Chondrocyte (in vitro differentiated cells): ENCODE measurements around the gene ACOX1. TPM values are rescaled to one million over a fixed set of nuclear protein-coding genes. Genes with fewer than 3 reads are reported as not detected.

Experiments used
- DNase-seq: peaks from one replicate; pipeline ENCODE4 v3.0.0; 2021; ENCODE audit warnings: mixed read lengths, low spot score
- H3K27ac Mint-ChIP-seq: one replicate; pipeline ENCODE4 v1.8.0; 2021; ENCODE audit warnings: mild to moderate bottlenecking, moderate library complexity, mixed read lengths; ENCODE audit not compliant: unreplicated experiment
- H3K27me3 Mint-ChIP-seq: 2 replicates; pipeline ENCODE4 v1.8.0; 2021; ENCODE audit warnings: low read depth, mixed read lengths
- H3K36me3 Mint-ChIP-seq: 2 replicates; pipeline ENCODE4 v1.8.0; 2021; ENCODE audit warnings: low read depth, mixed read lengths
- H3K4me1 Mint-ChIP-seq: 2 replicates; pipeline ENCODE4 v1.8.0; 2021; ENCODE audit warnings: low read depth, mild to moderate bottlenecking, mixed read lengths
- H3K4me3 Mint-ChIP-seq: one replicate; pipeline ENCODE4 v1.8.0; 2021; ENCODE audit warnings: mild to moderate bottlenecking, moderate library complexity, mixed read lengths; ENCODE audit not compliant: unreplicated experiment
- H3K9me3 Mint-ChIP-seq: 2 replicates; pipeline ENCODE4 v1.8.0; 2021; ENCODE audit warnings: low read depth, mixed read lengths
- total RNA-seq: library from RNA; stranded (reverse); gene quantifications from 3 replicates; pipeline ENCODE4 v1.2.1, GENCODE V29; 2021
- TF ChIP-seq, protein P1 (sequence below): fragments of 200-600 bp; sonication (generic); IDR thresholded peaks from 2 replicates; pipeline ENCODE4 v1.5.0; 2021; ENCODE audit warnings: antibody characterized with exemption, mild to moderate bottlenecking, moderate library complexity

ACOX1 gene
- total RNA-seq, 1 donor from 2014 or later, result 50.2 TPM

DNA sequence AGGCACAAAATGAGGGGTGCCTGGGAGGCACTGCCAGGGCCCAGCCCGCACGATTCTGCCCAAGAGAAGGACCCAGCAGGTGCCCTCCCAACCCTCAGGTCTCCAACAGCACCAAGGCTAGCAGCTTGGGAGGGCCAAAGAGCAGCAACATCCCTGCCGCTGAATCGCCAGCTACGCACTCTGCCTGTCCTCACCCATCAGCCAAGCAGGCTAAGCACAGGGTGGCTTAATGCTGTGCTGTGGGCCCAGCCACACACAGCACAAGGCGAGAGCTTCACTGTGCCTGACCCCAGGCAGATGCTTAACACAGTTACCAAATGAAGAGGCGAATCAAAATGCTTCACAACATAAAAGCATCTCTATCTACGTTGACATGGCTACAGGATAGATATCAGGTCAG, 63.7 kb downstream of the ACOX1 start:
- TF ChIP-seq, protein P1, sequence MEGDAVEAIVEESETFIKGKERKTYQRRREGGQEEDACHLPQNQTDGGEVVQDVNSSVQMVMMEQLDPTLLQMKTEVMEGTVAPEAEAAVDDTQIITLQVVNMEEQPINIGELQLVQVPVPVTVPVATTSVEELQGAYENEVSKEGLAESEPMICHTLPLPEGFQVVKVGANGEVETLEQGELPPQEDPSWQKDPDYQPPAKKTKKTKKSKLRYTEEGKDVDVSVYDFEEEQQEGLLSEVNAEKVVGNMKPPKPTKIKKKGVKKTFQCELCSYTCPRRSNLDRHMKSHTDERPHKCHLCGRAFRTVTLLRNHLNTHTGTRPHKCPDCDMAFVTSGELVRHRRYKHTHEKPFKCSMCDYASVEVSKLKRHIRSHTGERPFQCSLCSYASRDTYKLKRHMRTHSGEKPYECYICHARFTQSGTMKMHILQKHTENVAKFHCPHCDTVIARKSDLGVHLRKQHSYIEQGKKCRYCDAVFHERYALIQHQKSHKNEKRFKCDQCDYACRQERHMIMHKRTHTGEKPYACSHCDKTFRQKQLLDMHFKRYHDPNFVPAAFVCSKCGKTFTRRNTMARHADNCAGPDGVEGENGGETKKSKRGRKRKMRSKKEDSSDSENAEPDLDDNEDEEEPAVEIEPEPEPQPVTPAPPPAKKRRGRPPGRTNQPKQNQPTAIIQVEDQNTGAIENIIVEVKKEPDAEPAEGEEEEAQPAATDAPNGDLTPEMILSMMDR, result no peak
- H3K9me3 Mint-ChIP-seq, result no peaks in the 10 kb centered on the region
- DNase-seq, result no peak
- H3K27ac Mint-ChIP-seq, result no peak overlapping the region
- no peaks in the 10 kb centered on the region for H3K4me1 Mint-ChIP-seq
- H3K27me3 Mint-ChIP-seq, result no peaks in the 10 kb centered on the region
- H3K4me3 Mint-ChIP-seq, result no peak overlapping the region
- peaks cover 16% of the 10 kb centered on the region for H3K36me3 Mint-ChIP-seq

DNA sequence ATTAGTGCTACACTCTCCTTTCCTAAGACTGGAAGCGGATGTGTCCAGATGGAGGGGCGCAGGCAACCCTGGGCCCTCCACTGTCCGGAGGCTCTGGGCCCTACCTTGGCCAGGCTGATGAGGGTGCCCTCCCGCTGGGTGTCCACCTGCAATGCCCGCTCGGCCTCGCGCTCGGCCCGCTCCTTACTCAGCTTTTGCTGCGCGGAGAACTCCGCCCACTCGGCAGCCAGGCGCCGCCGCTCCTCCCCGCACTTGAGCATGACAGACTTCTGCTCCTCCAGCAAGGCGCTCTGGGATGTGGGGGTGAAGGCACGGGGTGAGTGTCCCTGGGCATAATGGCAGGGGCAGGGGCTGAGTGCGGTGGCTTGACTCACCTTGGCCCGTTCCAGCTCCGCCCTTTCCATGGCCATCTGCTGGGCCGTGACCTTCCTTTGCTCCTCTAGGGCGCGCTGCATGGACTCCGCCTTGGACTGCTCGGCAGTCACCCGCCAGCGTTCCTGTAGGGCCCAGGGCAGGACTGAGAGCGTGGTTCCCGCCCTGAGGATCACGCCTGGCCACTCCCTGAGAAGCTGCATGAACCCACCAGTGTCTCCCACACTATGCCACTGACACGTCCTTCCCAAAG, 64.2 kb downstream of the ACOX1 start:
- Mint-ChIP-seq H3K27ac (no peak overlapping the region), H3K27me3 (no peaks in the 10 kb centered on the region), H3K4me1 (no peaks in the 10 kb centered on the region), H3K9me3 (no peaks in the 10 kb centered on the region), H3K4me3 (no peak overlapping the region), H3K36me3 (peaks cover 16% of the 10 kb centered on the region)
- DNase-seq, result no peak
- TF ChIP-seq, protein P1, result no peak

DNA sequence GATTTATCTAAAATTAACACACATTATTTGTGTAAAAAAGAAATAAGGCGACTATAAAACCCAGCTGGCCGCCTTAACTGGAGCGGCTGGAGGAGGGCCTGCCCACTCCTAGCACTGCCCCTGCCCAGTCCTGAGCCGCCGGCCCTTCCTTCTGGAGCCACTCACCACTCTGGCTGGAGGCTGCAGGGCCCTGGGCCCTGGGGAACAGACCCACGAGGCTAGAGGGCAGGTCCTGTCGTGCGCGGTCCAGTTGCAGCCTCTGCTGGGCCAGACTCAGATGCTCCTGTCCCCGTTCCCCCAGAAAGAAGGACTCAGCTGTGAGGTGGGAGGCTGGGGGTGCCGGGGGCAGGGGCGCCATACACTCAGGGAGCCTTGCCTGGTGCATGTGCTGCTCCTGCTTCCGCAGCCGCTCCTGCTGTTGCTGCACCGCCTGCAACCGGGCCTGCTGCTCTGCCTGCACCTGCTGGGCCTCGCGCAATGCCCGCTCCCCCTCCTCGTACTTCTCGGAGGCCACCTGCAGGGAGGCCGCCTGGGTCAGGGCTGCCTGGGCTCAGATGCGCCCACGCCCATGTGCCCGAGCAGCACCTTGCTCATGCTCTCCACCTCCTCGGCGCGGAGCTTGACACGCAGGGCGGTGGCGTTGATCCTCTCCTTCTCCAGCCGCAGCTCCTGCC, 65.3 kb downstream of the ACOX1 start:
- TF ChIP-seq, protein P1, result no peak
- no peak overlapping the region for H3K4me3 Mint-ChIP-seq
- no peak overlapping the region for H3K27ac Mint-ChIP-seq
- no peaks in the 10 kb centered on the region for H3K4me1 Mint-ChIP-seq
- no peak for DNase-seq
- H3K9me3 Mint-ChIP-seq, result no peaks in the 10 kb centered on the region
- peaks cover 12% of the 10 kb centered on the region for H3K36me3 Mint-ChIP-seq
- no peaks in the 10 kb centered on the region for H3K27me3 Mint-ChIP-seq

DNA sequence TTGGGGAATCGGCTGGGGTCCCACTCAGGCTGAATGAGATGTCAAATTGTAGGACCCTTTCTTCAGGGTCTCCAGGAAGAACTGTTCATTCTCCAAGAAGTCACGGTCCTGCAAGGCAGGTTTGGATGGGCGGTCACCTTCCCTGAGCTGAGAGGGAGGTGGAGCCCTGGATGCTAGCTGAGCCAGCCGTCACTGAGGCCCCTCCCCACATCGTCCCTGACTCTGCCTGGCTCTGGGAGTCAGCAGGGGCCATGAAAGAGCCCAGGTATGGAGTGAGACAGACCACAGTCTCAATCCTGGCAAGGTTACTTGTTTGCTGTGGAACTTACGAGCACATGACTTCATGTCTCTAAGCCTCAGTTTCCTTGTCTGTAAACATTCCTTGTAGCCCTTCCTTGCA, 68.3 kb downstream of the ACOX1 start:
- DNase-seq, result no peak
- H3K27ac Mint-ChIP-seq, result no peak overlapping the region
- no peaks in the 10 kb centered on the region for H3K9me3 Mint-ChIP-seq
- no peaks in the 10 kb centered on the region for H3K27me3 Mint-ChIP-seq
- TF ChIP-seq, protein P1, result no peak
- H3K4me3 Mint-ChIP-seq, result no peak overlapping the region
- no peaks in the 10 kb centered on the region for H3K4me1 Mint-ChIP-seq
- peaks cover 9% of the 10 kb centered on the region for H3K36me3 Mint-ChIP-seq

DNA sequence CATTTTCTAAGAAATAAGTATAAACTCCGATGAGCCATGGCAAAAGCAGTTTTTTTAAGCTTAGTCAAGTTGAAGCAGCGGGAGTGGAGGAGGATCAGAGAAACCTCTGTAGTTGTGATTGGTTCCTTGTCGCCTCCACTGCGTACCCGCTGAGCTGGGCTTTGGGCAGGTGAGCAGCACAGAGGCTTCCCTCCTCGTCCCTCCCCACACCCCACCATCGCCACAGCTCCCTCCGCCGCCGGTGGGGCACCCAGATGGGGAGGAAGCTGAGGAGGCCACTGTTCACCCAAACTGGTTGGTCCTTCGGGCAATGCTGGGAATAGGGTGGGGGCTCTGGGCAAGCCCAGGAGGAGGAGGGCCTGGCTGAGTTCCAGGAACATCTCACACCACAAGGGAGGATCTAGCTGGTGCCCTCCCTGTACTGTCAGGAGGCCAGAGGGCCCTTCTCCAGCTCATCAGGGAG, 69.1 kb downstream of the ACOX1 start:
- TF ChIP-seq, protein P1, result no peak
- Mint-ChIP-seq H3K27ac (no peak overlapping the region), H3K36me3 (peaks cover 6% of the 10 kb centered on the region), H3K9me3 (no peaks in the 10 kb centered on the region), H3K4me1 (peaks cover 4% of the 10 kb centered on the region), H3K4me3 (no peak overlapping the region), H3K27me3 (no peaks in the 10 kb centered on the region)
- DNase-seq, result no peak
